Measurements from ENCODE around the gene SMARCAL1.

The SMARCAL1 gene

DNA sequence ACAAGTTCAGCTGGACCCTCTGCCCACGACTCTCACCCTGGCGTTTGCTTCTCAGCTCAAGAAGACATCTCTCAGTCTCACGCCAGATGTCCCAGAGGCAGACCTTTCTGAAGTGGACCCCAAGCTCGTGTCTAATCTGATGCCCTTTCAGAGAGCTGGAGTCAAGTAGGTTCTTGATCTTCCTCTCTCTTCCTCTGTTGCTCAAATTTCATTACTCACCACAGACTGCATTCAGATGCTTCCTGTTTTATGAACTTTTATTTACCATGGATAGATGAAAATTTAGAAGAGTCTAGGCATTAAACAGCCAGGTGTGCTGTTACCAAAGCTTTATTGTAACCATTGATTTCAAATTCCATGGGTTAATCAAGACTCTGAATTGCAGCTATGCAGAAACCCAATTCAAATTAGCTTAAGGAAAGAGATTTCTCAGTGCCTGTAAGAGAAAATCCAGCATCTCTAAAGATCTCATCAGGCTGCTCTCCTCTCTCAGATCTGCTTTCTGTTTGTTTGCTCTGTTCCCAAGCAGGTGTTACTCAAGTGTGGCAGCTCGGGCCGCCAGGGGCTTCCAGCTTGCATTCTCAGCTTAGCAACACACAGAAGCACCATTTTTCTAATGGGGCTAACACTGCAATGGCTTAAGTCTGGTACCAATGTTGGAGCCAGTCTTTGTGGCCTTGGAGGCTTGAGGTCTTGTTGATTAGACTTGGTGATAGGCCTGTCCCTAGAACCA is 16.5 kb downstream of the SMARCAL1 start:
- no peak for DNase-seq

DNA sequence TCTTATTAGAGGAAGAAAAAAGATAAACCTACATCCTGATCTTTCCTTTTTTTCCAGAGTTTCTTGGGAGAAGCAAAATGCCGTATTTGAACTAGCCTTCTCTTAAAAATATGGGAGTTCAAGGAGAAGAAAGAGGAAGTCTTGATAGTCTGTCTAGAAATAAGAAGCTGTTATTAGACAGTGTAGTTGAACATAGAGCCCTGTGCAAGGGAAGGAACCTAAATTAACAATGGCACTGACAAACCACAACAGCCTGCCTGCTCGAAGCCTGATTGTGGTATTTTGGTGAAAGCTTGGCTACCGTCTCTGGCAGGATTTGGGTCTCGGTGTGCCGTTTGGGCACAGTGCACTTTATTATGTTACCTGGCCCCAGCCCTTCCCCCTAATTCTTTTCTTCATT is 17.1 kb downstream of the SMARCAL1 start:
- no peak for DNase-seq

DNA sequence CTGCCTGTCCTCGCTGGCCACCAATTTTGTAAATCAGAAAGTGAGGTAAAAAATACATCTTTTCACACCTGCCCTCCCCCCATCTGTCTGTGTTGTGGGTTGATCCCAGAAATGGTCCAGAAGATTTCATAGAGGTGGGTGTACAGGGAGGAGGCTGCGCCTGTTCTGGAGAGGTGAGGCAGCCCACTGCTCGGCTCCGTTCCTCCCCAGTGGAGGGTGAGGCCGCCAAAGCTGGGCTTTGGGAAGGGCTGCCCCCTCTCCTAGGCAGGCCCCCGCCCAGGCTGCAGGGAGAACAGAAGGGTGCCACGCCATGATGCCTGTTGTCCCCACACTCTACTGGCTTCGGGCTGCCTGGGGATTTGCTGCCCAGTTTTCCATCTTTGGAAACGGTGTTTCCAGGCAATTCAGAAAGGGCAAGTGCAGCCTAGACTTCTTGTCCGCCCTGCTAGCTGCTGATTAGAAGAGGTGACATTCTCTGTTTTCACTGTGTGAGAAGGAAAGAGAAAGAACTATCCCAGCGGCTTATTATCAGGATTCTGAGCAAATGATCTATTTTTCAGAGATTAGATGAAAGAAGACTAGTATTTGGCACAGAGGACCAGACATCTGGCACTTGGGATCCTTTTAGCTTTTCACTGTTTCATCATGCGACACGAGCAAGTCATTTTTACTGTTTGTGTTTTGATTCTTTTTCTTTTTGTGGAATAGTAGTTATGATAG is 18.7 kb downstream of the SMARCAL1 start:
- DNase-seq, result no peak

DNA sequence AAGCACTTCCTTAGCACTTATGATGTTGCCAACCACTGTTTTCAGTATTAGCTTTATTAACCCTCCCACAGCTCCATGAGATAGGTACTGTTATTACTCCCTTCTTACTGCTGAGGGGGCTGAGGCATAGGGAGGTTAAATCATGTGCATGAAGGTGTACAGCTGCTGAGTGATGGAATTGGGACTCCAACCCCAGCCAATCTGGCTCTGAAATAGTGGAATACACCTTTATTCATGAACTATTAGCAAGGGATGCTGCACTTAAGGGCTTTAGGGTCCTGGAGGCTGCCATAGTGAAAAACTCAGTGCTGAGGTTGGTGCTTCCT is 19.2 kb downstream of the SMARCAL1 start:
- DNase-seq, result no peak

DNA sequence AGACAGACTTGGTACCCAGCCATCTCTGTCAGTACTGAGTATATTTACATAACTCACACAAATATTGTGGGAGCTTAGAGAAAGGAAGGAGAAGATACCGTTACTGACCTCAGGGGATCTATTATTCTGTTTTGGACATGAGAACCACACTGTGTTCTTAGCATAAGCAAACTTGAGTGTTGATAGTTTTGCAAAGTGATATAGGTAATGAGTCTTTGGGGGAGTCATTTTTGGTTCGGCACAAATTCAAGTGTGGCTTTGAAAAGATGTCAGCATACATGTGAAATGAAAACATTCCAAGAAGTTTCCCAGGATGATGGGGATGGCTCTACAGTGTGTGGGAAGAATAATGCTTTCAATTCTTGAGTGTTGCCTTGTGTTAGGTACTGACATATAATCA is 24.1 kb downstream of the SMARCAL1 start:
- DNase-seq, result no peak

DNA sequence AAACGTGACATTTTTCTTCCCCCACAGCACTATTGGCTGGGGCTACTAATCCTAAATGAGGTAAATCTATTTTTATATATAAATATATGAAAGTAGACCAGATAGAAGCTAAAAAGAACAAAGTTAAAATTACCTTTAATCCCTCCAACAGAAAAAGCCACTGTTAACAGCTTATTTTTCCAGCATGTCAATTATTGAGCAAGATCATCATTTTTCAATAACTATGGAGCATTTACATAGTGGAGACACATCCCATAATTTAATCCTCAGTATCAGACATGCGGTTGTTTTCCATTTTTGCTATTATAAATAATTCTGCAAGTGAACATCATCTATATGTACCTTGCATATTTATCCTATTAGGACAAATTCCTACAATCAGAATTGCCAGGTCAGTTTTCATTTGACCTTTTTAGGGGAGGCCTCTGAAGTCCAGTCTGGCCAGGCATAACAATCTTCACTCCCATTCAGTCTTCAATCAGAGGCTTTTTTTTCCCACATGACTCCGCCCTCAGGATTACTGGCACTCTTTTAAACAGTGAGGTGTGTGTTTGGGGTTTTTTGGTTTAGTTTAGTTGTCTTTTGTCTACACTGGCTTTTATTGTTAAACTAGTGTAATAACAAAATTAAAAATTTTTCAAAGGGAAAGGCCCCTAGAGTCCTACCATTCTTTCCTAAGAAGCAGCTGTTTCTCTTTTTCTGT is 29.2 kb downstream of the SMARCAL1 start:
- no peak for DNase-seq

DNA sequence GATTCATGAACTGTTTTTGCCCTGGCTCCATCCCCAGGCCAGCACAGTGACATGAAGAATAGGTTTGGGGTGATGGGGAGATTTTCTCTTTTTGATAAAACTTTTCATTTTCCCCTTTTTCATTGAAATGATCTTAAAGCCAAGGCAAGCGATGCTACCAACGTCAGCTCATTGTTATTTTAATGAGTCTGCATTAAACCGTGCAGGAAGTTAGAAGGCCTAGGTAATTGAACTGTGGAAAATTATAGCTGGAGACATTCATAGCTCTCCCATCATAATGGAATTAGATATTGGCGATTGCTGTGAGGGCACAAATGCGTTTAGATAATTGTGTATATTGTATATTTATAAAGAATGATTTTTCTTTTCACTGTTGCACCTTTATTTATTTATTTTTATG is 33.2 kb downstream of the SMARCAL1 start:
- DNase-seq, result no peak

DNA sequence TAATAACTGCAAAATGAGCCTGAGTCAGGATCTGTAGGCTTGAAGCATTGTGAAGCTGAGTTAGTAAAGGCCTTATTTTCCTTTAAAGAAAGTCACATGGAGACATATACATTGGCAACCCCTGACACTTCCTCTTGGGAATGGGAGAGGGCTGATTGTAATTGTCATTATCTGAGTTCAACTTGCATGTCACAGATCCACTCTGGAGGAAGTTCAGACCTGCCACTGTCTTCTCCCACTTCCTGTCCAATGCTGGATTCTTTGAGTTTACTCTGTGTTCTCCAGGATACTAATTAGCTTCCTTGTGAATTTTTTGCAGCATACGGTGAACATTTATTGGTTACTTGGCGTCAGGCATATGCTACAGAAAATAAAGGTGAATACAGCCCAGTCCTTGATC is 34.1 kb downstream of the SMARCAL1 start:
- DNase-seq, result no peak

DNA sequence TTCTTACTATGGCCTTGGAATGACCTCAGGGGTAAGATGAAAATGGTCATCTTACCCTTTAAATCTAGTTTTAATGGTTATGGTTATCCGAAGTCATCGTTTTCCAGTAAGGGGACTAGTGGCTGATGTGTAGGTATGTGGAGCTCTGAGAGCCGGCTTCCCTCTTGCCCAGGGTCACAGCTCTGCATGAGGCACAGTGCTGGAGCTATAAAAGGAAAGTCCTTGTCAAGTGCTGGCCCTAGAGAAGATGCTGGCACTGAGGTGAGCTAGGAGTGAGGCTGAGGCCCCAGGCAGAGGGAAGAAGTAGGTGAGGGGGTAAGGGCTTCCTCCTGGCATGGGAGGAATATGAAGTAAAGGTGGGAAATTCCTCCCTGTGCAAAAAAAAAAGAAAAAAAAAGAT is 35.0 kb downstream of the SMARCAL1 start:
- no peak for DNase-seq

DNA sequence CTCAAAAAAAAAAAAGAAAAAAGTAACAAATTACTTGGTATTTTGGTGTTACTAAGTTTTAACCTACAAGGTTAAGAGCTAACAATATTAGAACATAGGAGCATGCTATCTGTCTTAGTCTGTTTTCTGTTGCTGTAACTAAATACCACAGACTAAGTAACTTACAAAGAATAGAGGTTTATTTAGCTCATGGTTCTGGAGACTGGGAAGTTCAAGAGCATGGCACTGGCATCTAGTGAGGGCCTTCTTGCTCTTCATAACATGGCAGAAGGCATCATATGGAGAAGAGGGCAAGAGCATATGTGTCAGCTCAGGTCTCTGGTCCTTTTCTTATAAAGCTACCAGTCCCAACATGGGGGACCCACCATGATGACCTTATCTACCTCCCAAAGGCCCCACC is 36.5 kb downstream of the SMARCAL1 start:
- DNase-seq, result no peak

DNA sequence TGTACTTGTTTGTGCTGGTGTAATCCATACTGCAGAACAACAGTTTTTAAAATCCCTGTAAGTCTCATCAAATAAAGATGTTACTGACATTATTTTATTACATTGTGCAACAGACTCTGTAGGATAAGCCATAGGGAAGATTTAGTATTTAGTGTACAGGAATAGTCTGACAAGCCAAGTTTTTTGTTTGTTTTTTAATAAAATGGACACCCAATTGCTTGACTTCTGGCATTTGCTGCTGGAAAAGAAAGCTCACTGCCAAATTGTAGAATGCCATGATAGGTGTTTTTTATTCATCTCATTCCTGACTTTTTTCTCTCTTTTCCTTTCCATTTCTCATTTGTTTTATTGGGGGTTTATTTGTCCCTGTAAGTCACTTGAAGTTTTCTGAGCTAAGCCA is 38.1 kb downstream of the SMARCAL1 start:
- DNase-seq, result no peak

DNA sequence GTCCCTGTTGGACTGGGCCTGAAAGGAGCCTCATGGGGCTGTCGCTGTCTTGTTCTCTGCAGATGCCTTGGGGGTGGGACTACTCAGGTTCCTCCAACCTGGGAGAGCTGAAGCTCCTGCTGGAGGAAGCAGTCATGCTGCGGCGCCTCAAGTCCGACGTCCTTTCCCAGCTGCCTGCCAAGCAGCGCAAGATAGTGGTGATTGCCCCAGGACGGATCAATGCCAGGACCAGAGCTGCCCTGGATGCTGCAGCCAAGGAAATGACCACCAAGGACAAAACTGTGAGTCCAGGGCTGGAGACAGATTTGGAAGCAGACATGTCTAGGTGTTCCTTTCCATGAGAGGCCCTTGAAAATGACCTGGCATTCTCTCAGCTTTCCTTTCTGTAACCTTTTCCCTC is 38.5 kb downstream of the SMARCAL1 start:
- no peak for DNase-seq

DNA sequence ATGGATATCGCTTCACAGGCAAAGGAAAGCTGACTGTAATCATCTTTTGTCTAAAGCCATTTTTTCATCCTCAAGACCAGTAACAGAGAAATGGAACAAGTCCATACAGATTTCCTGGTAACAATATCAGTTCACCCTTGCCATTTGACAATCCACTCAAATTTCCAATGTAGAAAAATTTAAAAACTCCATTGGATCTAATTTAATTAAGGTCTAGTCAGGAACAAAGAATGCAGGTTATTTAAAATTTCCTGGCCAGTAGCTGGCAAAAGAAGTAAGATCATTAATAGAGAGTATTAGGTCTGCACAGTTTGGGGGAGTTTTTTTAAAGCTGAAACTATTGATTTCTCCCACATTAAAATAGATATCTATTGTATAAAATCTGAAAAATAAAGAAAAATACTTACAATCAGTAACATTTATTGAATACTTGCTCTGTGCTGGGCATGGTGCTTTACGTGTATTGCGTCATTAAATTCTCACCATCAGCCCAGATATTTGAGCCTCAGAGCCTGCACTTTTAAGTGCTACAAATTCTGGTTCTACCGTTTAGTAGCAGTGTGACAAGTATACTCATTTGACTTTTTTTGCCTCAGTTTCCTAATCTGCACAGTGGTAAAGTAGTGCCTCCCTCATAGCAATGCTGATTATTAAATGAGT is 41.8 kb downstream of the SMARCAL1 start:
- DNase-seq, result no peak

DNA sequence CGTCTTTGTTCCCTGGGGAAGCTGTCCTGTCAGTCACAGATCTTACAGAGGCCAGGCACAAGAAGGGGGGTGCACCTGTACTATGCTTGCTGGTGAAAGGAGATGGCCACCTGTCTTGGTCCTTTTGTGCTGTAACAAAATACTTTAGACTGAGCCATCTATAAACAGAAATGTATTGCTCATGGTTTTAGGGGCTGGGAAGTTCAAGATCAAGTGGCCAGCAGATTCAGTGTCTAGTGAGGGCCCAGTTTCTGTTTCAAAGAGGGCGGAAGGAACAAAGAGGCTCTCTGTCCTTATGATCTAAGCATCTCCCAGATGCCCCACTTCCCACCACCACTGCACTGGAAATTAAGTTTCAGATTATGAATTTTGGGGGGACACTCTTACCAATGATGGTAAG is 50.9 kb downstream of the SMARCAL1 start:
- DNase-seq, result no peak

DNA sequence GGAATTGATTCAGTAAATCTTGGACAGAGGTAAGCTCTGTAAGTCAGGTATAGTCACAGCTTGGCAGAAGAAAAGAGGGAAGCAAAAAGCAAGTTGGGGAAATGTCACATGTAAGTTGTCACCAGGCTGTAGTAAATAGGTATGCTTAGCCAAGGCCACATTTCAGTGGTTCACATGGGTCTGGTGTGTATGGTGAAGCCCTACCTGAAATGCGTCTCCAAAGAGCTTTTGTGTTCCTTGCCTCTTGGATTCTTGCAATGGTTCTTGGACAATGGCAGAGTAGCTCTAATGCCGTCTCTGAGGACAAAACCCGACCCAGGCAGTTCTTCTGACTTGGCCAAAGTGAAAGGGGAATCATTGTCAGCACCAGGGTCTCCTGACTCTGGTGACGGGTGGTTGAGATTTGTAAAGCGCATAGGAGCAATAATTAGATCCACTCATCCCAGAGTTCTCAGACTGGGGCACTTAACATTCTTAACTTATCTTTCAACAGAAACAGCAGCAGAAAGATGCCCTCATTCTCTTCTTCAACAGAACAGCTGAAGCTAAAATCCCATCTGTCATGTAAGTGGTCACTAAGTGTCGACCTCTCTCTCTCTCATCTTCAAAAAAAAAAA is 51.9 kb downstream of the SMARCAL1 start:
- no peak for DNase-seq

DNA sequence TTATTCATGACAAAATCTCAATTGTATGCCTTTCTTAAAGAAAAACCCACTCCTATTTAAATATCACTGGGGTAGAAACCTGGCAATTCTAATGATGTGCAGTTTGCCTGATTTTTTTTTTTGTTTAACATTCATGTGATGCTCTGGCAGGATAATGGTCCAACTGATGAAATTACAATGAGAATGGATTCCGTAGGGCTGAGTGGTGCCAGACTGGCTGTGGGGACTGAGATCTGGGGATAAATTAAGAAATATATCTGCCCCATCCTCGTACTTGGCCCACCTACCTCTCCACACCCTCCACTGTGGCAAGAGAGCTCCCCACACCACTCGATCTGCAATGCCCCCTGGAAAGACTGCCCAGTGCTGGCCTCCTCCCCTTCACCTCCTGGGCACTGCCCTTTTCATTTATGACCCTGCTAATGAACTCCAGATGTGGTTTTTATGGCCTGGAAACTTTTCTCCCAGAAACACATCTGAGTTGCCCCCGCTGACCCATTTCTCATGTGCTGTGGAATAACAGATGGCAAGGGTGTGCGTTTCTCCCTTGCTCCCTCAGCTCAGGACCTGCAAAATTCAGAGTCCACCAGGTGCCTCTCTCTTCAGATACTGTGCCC is 53.4 kb downstream of the SMARCAL1 start:
- no peak for DNase-seq

DNA sequence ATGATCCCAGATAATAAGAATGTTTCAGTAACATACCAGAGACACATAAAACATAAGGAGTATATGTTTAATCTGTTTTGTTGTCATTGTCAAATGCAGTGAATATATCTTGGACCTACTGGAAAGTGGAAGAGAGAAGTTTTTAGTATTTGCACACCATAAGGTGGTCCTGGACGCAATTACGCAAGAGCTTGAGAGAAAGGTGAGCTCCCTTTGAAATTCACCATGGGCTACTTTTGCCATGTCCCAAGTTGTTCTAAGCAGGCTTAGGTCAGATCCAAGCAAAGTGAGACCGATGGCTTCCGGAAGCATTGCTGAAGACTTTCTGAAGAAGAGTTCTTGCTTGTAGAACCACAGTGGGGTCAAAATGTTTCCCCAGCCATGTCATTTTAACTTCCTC is 55.6 kb downstream of the SMARCAL1 start:
- no peak for DNase-seq

DNA sequence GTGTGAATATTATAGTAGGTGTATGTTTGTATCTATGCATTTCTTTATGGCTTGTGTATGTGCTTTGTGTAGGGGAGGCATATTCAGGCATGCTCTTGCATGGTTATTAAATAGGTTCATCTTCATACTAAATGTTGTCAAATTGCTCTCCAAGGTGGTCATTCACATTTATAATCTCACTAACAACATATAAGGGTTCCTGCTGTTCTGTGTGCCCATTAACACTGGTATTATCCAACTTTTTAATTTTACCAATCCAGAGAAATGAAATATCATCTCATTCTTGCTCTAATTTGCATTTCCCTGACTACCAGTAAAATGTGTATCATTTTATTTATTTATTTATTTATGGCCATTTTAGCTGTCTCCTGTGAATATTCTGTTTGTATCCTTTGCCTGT is 57.4 kb downstream of the SMARCAL1 start:
- DNase-seq, result no peak

DNA sequence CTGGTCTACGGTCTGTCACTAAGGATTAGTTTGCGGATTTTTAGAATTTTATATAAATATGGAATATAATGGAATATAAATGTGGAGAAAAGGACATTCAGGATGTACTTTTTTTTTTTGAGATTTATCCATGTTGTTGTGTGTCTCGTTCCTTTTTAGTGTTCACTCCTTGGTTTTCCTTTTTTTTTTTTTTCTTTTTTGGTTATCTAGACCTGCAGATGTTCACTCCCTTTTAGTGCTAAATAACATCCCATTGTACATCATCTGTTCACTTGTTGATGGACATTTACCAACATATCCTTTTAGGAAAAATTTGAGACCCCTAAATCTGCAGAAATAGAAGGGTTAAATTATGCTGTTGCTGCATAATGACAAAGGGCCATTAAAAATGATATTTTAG is 60.9 kb downstream of the SMARCAL1 start:
- DNase-seq, result no peak

DNA sequence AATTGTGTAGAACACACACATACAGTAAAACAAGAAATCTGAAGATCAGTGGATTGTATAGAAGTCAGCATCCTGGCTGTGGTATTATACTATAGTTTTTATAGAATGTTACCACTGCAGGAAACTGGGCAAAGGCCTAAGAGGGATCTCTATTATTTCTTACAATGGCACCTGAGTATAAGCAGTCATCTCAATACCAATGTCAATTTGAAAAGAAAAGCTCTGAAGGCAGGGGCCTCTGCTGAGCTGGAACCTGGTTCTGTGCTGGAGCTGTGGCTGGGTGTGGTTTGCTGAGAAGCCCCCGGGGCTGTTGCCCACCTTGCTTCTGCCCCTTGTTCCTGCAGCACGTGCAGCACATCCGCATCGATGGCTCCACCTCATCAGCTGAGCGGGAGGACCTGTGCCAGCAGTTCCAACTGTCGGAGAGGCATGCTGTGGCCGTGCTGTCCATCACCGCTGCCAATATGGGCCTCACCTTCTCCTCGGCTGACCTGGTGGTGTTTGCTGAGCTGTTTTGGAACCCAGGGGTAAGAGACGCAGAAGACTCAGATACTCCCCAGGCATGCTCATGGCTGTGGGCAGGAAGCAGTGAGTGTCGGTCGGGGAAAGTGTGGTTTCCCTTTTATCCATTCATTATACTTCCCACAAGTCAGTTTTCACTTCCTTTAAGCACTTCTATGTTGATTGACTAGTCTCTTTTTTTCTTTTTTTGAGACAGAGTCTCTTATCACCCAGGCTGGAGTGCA is 62.8 kb downstream of the SMARCAL1 start:
- no peak for DNase-seq

DNA sequence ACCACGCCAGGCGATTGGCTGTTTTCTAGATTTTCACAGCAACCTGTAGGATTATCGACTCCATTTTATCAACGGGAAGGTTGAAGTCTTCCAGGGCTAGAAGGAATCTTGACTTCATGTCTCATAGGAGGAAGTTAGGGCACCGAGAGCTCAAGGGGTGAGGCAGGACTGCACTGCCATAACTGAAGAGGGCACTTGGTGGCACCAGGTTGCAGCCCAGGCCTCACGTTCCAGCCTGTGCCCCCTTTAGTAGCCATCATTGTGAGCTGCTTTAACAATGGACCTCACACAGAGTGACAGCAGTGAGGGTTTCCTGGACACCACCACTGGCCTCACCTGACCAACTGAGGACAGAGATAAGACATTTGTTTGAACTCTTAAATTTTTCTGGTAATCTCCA is 63.5 kb downstream of the SMARCAL1 start:
- no peak for DNase-seq
